Transverse colon (tissue), 4 donors: ENCODE measurements around the gene MTRF1L. TPM values are rescaled to one million over a fixed set of nuclear protein-coding genes. Genes with fewer than 3 reads are reported as not detected.

ENCODE experiments used
- DNase-seq: peaks from one replicate; pipeline ENCODE4 v3.0.0-alpha.2; 2019
- H3K27ac ChIP-seq, 4 donors: fragments of 200-600 bp; sonication (generic); 2 replicates each; pipeline ENCODE4 v1.5.1; 2016 to 2018; ENCODE audit warnings: inconsistent platforms in 4 of 4
- H3K27me3 ChIP-seq: fragments of 200-600 bp; sonication (generic); 2 replicates; pipeline ENCODE4 v1.5.1; 2017; ENCODE audit warnings: inconsistent platforms
- H3K36me3 ChIP-seq, 4 donors: fragments of 200-600 bp; sonication (generic); 2 replicates each; pipeline ENCODE4 v1.5.1; 2017 to 2019; ENCODE audit warnings: inconsistent platforms in 4 of 4
- H3K4me1 ChIP-seq, 4 donors: fragments of 200-600 bp; sonication (generic); 2 replicates each; pipeline ENCODE4 v1.5.1; 2017 to 2020; ENCODE audit warnings: inconsistent platforms in 4 of 4
- H3K4me3 ChIP-seq, 4 donors: fragments of 200-600 bp; sonication (generic); 1 replicate in 1 of 4; 2 replicates in 3 of 4; pipeline versions ENCODE4 v1.5.1 to v1.6.1; 2017 to 2019; ENCODE audit warnings: inconsistent platforms in 4 of 4
- H3K9me3 ChIP-seq, 2 donors: fragments of 200-600 bp; sonication (generic); 2 replicates each; pipeline ENCODE4 v1.5.1; 2017 to 2019; ENCODE audit warnings: inconsistent platforms in 2 of 2
- CTCF ChIP-seq, 5 experiments: fragments of 200-600 bp in 3 of 5; fragments of 450-650 bp in 2 of 5; sonication (generic) in 3 of 5; IDR thresholded peaks; 1 replicate in 2 of 5; 2 replicates in 3 of 5; pipeline ENCODE4 v1.5.1; 2016 to 2017; ENCODE audit warnings: antibody characterized with exemption in 5 of 5, inconsistent platforms in 3 of 5, mild to moderate bottlenecking in 2 of 5, moderate library complexity in 1 of 5
- EP300 ChIP-seq: sonication (generic); formaldehyde crosslinking; IDR thresholded peaks from one replicate; pipeline ENCODE4 v1.6.1; 2017; ENCODE audit warnings: antibody characterized with exemption, low read depth
- POLR2A ChIP-seq: fragments of 450-650 bp; IDR thresholded peaks from one replicate; pipeline ENCODE4 v1.6.1; 2016; ENCODE audit warnings: antibody characterized with exemption, mild to moderate bottlenecking, moderate library complexity
- POLR2AphosphoS5 ChIP-seq, 3 donors: sonication (generic); formaldehyde crosslinking; IDR thresholded peaks; one replicate each; pipeline ENCODE4 v1.6.1; 2016; ENCODE audit warnings: antibody characterized with exemption in 3 of 3
- WGBS, 2 donors: methylation state at CpG; one replicate each; pipeline ENCODE4 v1.1.5; 2018; ENCODE audit warnings: low coverage in 1 of 2; 5-methylcytosine and 5-hydroxymethylcytosine counted together
- in situ Hi-C, 4 donors: fragments of 200-750 bp; cut with MboI; loops; one replicate each; pipeline versions ENCODE4 v1.15.0 to v1.15.1; 2017; ENCODE audit warnings: low sequenced_read_pairs in 3 of 4, low pct_ligation_motif_present in 1 of 4, low pct_unique_long_range_greater_than_20kb in 1 of 4
- intact Hi-C: fragments of 100-400 bp; cut with DNase I; formaldehyde crosslinking; loops from one replicate; pipeline ENCODE4 v1.15.1; 2023; ENCODE audit warnings: low total_unique reads
- total RNA-seq, 4 donors: library from RNA; depleted of rRNA; stranded (reverse); fragments of >200 nt; gene quantifications; one replicate each; pipeline ENCODE4 v1.1.0, GENCODE V29; 2016

MTRF1L gene
- 10 to 100 TPM in 3 of 4 donors, 1 to 10 TPM in 1; 3.6 to 17.1 (median 15.9) TPM for total RNA-seq

- H3K4me3 ChIP-seq, result peak within 1 kb of the TSS; percentile 56 to 92 (median 72)
- no peaks in the 10 kb centered on the region for H3K27me3 ChIP-seq
- H3K27ac ChIP-seq, result peak within 1 kb of the TSS; percentile 87 to 92 (median 92)
- intact Hi-C loops, result no loop called here
- in situ Hi-C loops, result no loop called here
- 0% methylated on average over 7 to 52 of the region's 52 CpGs for WGBS, 2 donors
- no peak for TF ChIP-seq CTCF (IDR thresholded peaks at IDR 0.05)
- TF ChIP-seq POLR2AphosphoS5 (IDR thresholded peaks at IDR 0.05), result peak; percentile 89 to 95 (median 91)
- peak; percentile 60 for TF ChIP-seq EP300
- peak; percentile 90 for TF ChIP-seq POLR2A
- peak; percentile 95 for DNase-seq
- H3K36me3 ChIP-seq, result peaks cover 0 to 4% (median 1%) of the 10 kb centered on the region in 4 donors
- H3K4me1 ChIP-seq, result peaks cover 10 to 42% (median 26%) of the 10 kb centered on the region in 4 donors
- no peaks in the 10 kb centered on the region for H3K9me3 ChIP-seq
Measured at GRCh38 chr6:153002613-153003365, at the start of gene MTRF1L. Gene MTRF1L (minus strand): TSS chr6:153002709. CDS start chr6:153002685, 24 bp downstream.

GRCh38 chr6:153051801-153052200 lies 49.3 kb upstream of the MTRF1L start:
- Histone ChIP-seq H3K36me3 (no peaks in the 10 kb centered on the region), H3K4me1 (no peaks in the 10 kb centered on the region), H3K4me3 (no peak overlapping the region), H3K27me3 (no peaks in the 10 kb centered on the region), H3K9me3 (no peaks in the 10 kb centered on the region), H3K27ac (no peak overlapping the region)
- intact Hi-C loops, result no loop called here
- DNase-seq, result no peak
- in situ Hi-C loops, result no loop called here
- no peak for TF ChIP-seq CTCF (IDR thresholded peaks at IDR 0.05)
- no peak for TF ChIP-seq POLR2A
- no peak for TF ChIP-seq EP300
- TF ChIP-seq POLR2AphosphoS5 (IDR thresholded peaks at IDR 0.05), result no peak

GRCh38 chr6:153048631-153049030 lies 46.1 kb upstream of the MTRF1L start:
- in situ Hi-C loops, result loop anchor here in 3 of 4 donors (25.0 kb wide), 2 partner anchors 439 to 464 kb away; no protein-coding TSS in a partner anchor
- Histone ChIP-seq H3K9me3 (no peaks in the 10 kb centered on the region), H3K36me3 (no peaks in the 10 kb centered on the region), H3K27ac (no peak overlapping the region), H3K4me3 (no peak overlapping the region), H3K4me1 (peaks cover 0 to 15% (median 0%) of the 10 kb centered on the region in 4 donors), H3K27me3 (no peaks in the 10 kb centered on the region)
- intact Hi-C loops, result no loop called here
- TF ChIP-seq CTCF (IDR thresholded peaks at IDR 0.05) (no peak), POLR2AphosphoS5 (IDR thresholded peaks at IDR 0.05) (no peak)
- WGBS, 2 donors, result 97 to 98% methylated on average over 3 of the region's 3 CpGs
- no peak for DNase-seq

- TF ChIP-seq EP300 (no peak), POLR2A (no peak), CTCF (IDR thresholded peaks at IDR 0.05) (no peak), POLR2AphosphoS5 (IDR thresholded peaks at IDR 0.05) (no peak)
- Histone ChIP-seq H3K4me3 (no peak overlapping the region), H3K4me1 (peaks cover 0 to 18% (median 0%) of the 10 kb centered on the region in 4 donors), H3K9me3 (no peaks in the 10 kb centered on the region), H3K27ac (no peak overlapping the region), H3K27me3 (no peaks in the 10 kb centered on the region), H3K36me3 (no peaks in the 10 kb centered on the region)
- intact Hi-C loops (no loop called here), in situ Hi-C loops (loop anchor here in 3 of 4 donors (25.0 kb wide), 2 partner anchors 440 to 465 kb away; no protein-coding TSS in a partner anchor)
- DNase-seq, result no peak
- 46 to 100% methylated on average over 1 to 2 of the region's 2 CpGs for WGBS, 2 donors
Measured at GRCh38 chr6:153047386-153047785, 44.9 kb upstream of the MTRF1L start.
